Stimulated activated CD4-positive, alpha-beta T cell treated with anti-CD3 and anti-CD28 coated beads, Interleukin-12 subunit alpha, Interleukin-12 subunit beta, amount 100 ng/mL, for 48 hours (primary cell): Measurements from ENCODE around the gene FSHB.
"Not testable (repeated sequence)": the region's sequence is repeated elsewhere in the genome, so short reads cannot be mapped to it uniquely, and the experiment has no call there.

Experiments used
- DNase-seq, 3 donors: peaks; one replicate each; pipeline ENCODE4 v3.0.0-alpha.2; 2020; ENCODE audit warnings: low read depth in 2 of 3, low spot score in 1 of 3

The FSHB gene

DNA sequence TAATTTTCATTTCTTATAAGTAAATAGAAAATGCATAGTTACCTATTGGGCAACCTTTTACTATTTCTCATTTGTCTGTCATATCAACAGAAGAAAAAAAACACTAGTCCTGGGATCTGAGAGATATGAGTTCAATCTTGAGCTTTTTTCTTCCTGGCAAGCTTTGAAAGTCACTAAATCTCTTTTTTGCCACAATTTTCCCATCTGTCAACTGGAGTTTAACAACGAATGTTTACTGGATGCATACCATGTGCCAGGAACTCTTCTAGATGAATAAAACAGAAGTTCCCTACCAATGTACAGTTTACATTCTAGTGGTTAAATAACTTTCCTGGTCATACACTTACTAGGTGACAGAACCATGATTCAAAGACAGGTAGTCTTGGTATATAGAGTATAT lies 31.0 kb downstream of the FSHB start:
- no peak for DNase-seq

DNA sequence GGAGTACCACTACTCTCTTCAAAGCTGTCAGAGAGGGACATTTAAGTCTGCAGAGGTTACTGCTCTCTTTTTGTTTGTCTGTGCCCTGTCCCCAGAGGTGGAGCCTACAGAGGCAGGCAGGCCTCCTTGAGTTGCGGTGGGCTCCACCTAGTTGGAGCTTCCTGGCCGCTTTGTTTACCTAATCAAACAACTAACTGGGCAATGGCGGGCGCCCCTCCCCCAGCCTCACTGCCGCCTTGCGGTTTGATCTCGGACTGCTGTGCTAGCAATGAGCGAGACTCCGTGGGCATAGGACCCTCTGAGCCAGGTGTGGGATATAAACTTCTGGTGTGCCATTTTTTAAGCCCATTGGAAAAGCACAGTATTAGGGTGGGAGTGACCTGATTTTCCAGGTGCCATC lies 37.8 kb downstream of the FSHB start:
- not testable (repeated sequence) for DNase-seq

DNA sequence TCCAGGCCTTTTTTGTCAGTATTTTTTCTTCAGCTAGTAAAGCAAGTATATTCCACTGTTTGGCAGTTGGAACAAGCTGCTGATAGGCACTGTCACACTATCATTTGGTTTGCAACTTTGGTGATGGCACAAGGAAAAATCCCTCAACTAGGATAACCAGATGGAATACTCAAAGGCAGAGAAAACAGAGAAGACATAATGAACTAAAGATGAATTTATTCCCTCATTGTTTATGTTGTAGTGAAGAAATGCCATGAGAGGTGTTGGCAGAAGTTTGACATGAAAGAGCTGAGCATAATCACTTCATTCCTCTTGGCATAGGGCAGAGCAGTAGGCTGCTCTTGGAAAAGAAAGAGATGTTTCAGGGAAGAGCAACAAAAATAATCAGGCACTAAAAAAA lies 39.9 kb downstream of the FSHB start:
- DNase-seq = no peak

DNA sequence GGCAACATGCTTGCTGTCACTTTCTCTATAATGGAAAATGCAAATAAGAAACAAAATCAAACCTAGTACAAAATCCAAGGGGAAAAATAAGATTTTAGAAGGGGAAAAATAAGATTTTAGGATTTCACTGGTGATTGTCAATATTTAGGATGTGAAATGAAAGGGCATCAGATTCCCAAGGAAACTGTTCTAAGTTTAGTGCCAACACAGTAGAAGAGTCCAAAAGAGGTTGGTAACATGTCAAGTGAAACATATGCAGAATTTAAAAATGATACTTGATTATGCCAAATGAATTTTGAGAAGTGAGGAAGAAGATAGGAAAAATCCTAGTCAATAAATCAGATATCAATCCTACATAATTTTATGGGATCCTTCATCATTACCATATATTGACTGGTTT lies 46.4 kb downstream of the FSHB start:
- DNase-seq = no peak

DNA sequence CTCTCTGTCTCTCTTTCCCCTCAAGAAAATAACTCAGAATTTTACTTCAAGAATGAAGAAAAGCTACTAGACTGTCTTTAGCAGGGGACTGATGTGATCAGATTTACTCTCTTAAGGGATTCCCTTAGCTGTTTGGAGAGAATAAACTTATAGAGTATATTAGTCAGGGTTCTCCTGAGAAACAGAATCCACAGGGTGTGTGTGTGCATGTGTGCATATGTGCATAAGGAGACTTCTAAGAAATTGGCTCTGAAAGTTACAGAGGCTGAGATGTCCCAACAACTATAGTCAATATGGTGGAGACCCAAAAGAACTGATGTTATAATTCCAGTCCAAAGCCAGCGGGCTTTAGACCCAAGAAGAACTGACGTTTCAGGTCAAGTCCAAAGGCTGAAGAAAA lies 49.0 kb downstream of the FSHB start:
- DNase-seq = no peak

DNA sequence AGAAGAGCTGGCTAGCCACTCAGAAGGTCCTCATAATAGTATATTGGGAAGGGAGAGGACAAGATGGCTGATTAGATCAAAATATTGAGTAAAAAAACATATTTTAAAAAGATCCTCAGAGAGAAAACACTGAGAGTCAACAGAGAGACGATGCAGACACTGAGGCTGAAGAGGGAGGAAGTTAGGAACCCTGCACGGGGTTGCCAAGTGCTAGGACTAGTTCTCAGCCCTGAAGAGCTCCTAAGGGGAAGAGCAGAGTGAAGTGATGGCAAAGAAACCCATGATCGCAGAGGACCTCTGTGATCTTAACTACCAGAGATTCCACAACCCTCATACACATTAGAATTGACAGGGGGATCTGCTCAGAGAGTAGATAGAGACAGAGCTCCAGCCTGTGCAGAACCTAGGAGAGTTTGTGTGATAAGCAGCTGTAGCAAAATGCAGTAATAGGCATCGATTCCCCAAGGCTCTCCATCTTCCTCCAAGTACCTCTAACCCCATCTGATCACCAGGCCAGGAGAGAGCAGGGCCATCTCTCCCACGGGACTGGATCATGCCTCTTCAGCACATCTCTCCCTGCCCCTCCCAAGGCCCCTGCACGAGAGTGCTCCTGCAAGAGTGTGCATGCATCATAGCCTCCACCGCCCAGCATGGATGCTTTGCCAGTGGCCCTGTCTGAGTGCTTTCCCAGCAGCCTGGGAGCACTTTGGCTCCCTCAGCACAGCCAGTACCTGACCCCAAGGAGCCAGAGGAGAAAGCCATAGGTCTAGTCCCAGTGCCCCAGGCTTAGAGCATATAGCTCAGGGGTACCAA lies 50.9 kb downstream of the FSHB start:
- no peak for DNase-seq

DNA sequence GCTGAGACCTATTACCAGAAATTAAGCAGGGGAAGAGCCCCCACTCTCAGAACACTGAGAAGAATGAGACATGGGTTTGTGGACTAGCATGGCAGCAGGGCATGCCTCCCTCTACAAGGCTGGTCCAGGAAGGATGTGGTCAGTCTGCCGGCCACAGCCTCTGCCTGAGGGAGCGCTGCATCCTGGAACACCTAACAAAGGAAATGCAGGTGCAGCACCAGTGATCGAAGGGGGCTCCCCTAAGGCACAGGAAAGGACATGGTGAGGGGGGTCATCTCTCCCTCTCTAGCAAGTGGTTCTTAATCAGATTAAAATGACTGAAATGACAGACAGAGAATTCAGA lies 51.4 kb downstream of the FSHB start:
- no peak for DNase-seq
